HepG2 (cell line): ENCODE data around the gene BAZ1A. TPM values are rescaled to one million over a fixed set of nuclear protein-coding genes. Genes with fewer than 3 reads are reported as not detected.

Experiments used
- CC2D1A ChIP-seq: sonication (generic); formaldehyde crosslinking; IDR thresholded peaks from 2 replicates; pipeline ENCODE4 v1.8.1; 2023; ENCODE audit warnings: mild to moderate bottlenecking, missing genetic modification reagents
- CHCHD3 ChIP-seq: sonication (generic); formaldehyde crosslinking; IDR thresholded peaks from 2 replicates; pipeline ENCODE4 v1.8.0; 2022; ENCODE audit warnings: mild to moderate bottlenecking, missing genetic modification reagents, moderate library complexity
- NCOR1 ChIP-seq: fragments of 200-600 bp; sonication (generic); IDR thresholded peaks from 2 replicates; pipeline ENCODE4 v1.7.0; 2017; ENCODE audit warnings: antibody characterized with exemption, low read length, borderline replicate concordance
- RAD21 ChIP-seq: fragments of 450-650 bp; formaldehyde crosslinking; IDR thresholded peaks from 2 replicates; pipeline ENCODE4 v1.5.0; 2020; ENCODE audit warnings: mild to moderate bottlenecking
- SMAD9 ChIP-seq: sonication (generic); formaldehyde crosslinking; IDR thresholded peaks from 2 replicates; pipeline ENCODE4 v1.5.1; 2020; ENCODE audit warnings: mild to moderate bottlenecking, missing genetic modification reagents
- ZBTB39 ChIP-seq: sonication (generic); formaldehyde crosslinking; IDR thresholded peaks from 2 replicates; pipeline ENCODE4 v1.5.0; 2020; ENCODE audit warnings: missing genetic modification reagents
- ZBTB8A ChIP-seq: sonication (generic); formaldehyde crosslinking; IDR thresholded peaks from 2 replicates; pipeline ENCODE4 v1.4.0; 2020; ENCODE audit warnings: mild to moderate bottlenecking, low read depth, missing genetic modification reagents, borderline replicate concordance
- ZC3H4 ChIP-seq: sonication (generic); formaldehyde crosslinking; IDR thresholded peaks from 2 replicates; pipeline ENCODE4 v1.4.0; 2020; ENCODE audit warnings: missing genetic modification reagents, borderline replicate concordance
- ZNF362 ChIP-seq: sonication (generic); formaldehyde crosslinking; IDR thresholded peaks from 2 replicates; pipeline ENCODE4 v1.4.0; 2020; ENCODE audit warnings: missing genetic modification reagents, mild to moderate bottlenecking, borderline replicate concordance
- ZNF546 ChIP-seq: sonication (generic); formaldehyde crosslinking; conservative IDR thresholded peaks from 2 replicates; pipeline ENCODE4 v1.8.1; 2023; ENCODE audit warnings: mild to moderate bottlenecking, missing genetic modification reagents
- ZNF607 ChIP-seq: sonication (generic); formaldehyde crosslinking; IDR thresholded peaks from 2 replicates; pipeline ENCODE4 v1.5.1; 2020; ENCODE audit warnings: missing genetic modification reagents, mild to moderate bottlenecking, borderline replicate concordance
- ZNF687 ChIP-seq: sonication (generic); formaldehyde crosslinking; IDR thresholded peaks from 2 replicates; pipeline ENCODE4 v1.5.1; 2020; ENCODE audit warnings: mild to moderate bottlenecking, missing genetic modification reagents, moderate library complexity
- ZNF777 ChIP-seq: sonication (generic); formaldehyde crosslinking; IDR thresholded peaks from 2 replicates; pipeline ENCODE4 v1.4.0; 2020; ENCODE audit warnings: missing genetic modification reagents
- ZNF790 ChIP-seq: sonication (generic); formaldehyde crosslinking; IDR thresholded peaks from 2 replicates; pipeline ENCODE4 v1.8.0; 2022; ENCODE audit warnings: missing genetic modification reagents, mild to moderate bottlenecking, borderline replicate concordance
- ZNF883 ChIP-seq: sonication (generic); formaldehyde crosslinking; IDR thresholded peaks from 2 replicates; pipeline ENCODE4 v1.5.1; 2020; ENCODE audit warnings: mild to moderate bottlenecking, missing genetic modification reagents; ENCODE audit errors: not compliant biosample characterization
- polyA plus RNA-seq, 8 experiments: library from polyadenylated mRNA; depleted of rRNA in 3 of 8; stranded (reverse) in 7 of 8; unstranded in 1 of 8; fragments of >200 nt; fragmentation: Illumina TruSeq in 4 of 8; extraction: Trizol in 4 of 8; gene quantifications; 2 replicates each; pipeline versions ENCODE4 v1.2.1 to v1.2.3, GENCODE V29; 2011 to 2016; ENCODE audit warnings: low read depth in 4 of 8, missing spikeins in 1 of 8, mixed read lengths in 1 of 8; ENCODE audit not compliant: insufficient read depth in 1 of 8
- total RNA-seq, 5 experiments: library from RNA; depleted of rRNA; stranded (reverse); fragments of >200 nt; fragmentation: Illumina TruSeq; extraction: Trizol; gene quantifications; 2 replicates each; pipeline ENCODE4 v1.2.3, GENCODE V29; 2016; ENCODE audit warnings: low read depth in 1 of 5
- TF ChIP-seq, protein P1 (sequence below): IDR thresholded peaks from 2 replicates; pipeline ENCODE4 v1.6.1; 2012; ENCODE audit warnings: inconsistent platforms
- TF ChIP-seq, protein P2 (sequence below): IDR thresholded peaks from 2 replicates; pipeline ENCODE4 v1.4.0; 2020; ENCODE audit warnings: mild to moderate bottlenecking, missing genetic modification reagents

The BAZ1A gene
- total and polyA plus RNA-seq, 2 of the 13 experiments (the other 11 are each of a cell fraction or from before 2014, with no cell fraction given) = 20.9 to 56.8 TPM

DNA sequence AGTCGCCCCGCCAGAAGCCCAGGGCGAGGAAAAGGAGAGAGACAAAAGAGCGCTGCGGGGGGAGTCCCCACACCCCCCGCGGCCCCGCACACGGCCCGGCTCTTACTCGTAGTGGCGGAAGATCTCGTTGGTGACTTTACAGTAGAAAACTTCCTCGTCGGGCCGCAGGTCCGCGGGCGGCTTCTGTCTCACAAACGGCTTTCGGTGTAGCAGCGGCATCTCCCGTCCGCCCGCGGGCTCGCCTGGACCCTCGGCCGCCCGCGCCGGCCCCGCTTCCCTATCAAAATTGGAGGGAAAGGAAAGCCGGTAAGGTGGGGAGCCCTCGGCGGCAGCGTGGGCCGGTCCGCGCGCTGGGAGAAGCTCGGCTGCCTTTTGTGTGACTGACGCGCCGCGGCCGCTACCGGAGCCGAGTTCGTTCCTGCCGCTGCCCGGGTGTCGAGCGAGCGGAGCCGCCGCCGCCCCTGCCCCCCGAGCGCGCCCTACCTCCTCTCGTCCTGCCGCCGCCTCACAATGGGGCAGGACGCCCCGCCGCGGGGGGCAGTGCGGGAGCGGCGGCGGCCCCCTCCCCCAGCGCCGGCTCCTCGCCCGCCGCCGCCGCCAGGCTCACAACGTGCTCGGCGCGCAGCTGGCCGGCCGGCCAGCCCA, 652 bp downstream of the BAZ1A start (continued):
- TF ChIP-seq ZNF362 (CRISPR knock-in tag) = peak; percentile 59
- peak; percentile 67; the same call in 1 of the 2 replicates for TF ChIP-seq CHCHD3 (CRISPR knock-in tag)
- TF ChIP-seq ZNF546 (CRISPR knock-in tag) = peak; percentile 93
- no peak; the same call in 1 of the 2 replicates for TF ChIP-seq ZNF607 (CRISPR knock-in tag)
- TF ChIP-seq, protein P1, sequence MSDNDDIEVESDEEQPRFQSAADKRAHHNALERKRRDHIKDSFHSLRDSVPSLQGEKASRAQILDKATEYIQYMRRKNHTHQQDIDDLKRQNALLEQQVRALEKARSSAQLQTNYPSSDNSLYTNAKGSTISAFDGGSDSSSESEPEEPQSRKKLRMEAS = peak; percentile 50; the same call in 1 of the 2 replicates
- TF ChIP-seq, protein P2, sequence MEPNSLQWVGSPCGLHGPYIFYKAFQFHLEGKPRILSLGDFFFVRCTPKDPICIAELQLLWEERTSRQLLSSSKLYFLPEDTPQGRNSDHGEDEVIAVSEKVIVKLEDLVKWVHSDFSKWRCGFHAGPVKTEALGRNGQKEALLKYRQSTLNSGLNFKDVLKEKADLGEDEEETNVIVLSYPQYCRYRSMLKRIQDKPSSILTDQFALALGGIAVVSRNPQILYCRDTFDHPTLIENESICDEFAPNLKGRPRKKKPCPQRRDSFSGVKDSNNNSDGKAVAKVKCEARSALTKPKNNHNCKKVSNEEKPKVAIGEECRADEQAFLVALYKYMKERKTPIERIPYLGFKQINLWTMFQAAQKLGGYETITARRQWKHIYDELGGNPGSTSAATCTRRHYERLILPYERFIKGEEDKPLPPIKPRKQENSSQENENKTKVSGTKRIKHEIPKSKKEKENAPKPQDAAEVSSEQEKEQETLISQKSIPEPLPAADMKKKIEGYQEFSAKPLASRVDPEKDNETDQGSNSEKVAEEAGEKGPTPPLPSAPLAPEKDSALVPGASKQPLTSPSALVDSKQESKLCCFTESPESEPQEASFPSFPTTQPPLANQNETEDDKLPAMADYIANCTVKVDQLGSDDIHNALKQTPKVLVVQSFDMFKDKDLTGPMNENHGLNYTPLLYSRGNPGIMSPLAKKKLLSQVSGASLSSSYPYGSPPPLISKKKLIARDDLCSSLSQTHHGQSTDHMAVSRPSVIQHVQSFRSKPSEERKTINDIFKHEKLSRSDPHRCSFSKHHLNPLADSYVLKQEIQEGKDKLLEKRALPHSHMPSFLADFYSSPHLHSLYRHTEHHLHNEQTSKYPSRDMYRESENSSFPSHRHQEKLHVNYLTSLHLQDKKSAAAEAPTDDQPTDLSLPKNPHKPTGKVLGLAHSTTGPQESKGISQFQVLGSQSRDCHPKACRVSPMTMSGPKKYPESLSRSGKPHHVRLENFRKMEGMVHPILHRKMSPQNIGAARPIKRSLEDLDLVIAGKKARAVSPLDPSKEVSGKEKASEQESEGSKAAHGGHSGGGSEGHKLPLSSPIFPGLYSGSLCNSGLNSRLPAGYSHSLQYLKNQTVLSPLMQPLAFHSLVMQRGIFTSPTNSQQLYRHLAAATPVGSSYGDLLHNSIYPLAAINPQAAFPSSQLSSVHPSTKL = no peak
- TF ChIP-seq ZNF883 (CRISPR knock-in tag) = no peak
- TF ChIP-seq ZBTB8A = no peak
- TF ChIP-seq ZNF687 = peak; percentile 23
- peak; percentile 42 for TF ChIP-seq RAD21 (CRISPR knock-in tag)
- TF ChIP-seq ZC3H4 (CRISPR knock-in tag) = no peak
- no peak for TF ChIP-seq NCOR1
- 0 out of 2 replicates have a peak, but pooled peaks have one; percentile 39 for TF ChIP-seq SMAD9 (CRISPR knock-in tag)
- peak; percentile 18; the same call in 1 of the 2 replicates for TF ChIP-seq ZBTB39 (CRISPR knock-in tag)
- peak; percentile 93 for TF ChIP-seq ZNF790
- peak; percentile 29; the same call in 1 of the 2 replicates for TF ChIP-seq CC2D1A (CRISPR knock-in tag)
- TF ChIP-seq ZNF777 (CRISPR knock-in tag) = peak; percentile 79
